ENCODE measurements around the gene RICTOR. TPM values are rescaled to one million over a fixed set of nuclear protein-coding genes. Genes with fewer than 3 reads are reported as not detected.

RICTOR gene
- total RNA-seq, 1 experiment from 2014 or later, result 22.4 TPM

DNA sequence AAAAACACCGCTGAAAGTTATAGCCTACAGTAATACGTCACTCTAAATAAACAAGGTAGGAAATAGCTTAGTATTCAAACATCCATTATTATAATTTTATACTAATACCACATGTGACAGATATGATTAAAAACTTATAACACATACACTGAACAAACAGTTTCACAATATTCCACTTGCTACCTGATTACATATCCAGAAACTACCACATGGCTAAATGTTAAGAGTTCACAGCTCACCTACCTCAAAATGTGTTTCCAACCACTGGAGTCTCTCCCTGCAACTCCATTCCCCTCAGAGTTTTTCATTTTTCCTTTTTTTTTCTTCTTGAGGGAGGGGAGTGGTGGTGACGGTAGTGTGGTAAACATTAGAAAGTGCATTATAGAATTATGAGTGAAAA lies 12.1 kb downstream of the RICTOR start:
- Mint-ChIP-seq H3K36me3 (peaks cover 24% of the 10 kb centered on the region), H3K4me1 (peaks cover 39% of the 10 kb centered on the region), H3K27me3 (ENCODE audit: low read depth) (no peaks in the 10 kb centered on the region; the same call in 1 of the 2 replicates), H3K27ac (no peak overlapping the region), H3K4me3 (no peak overlapping the region), H3K9me3 (peaks cover 17% of the 10 kb centered on the region)
- DNase-seq (ENCODE audit: low spot score), result no peak
- CTCF ChIA-PET, result no interaction called here
- POLR2A ChIA-PET, result no interaction called here
- TF ChIP-seq SMAD4 (CRISPR knock-in tag; IDR thresholded peaks at IDR 0.05) (no peak), ZNF396 (CRISPR knock-in tag; IDR thresholded peaks at IDR 0.05; ENCODE audit: borderline replicate concordance) (no peak), NR2C2 (CRISPR knock-in tag; IDR thresholded peaks at IDR 0.05) (no peak), HMGA2 (CRISPR knock-in tag; IDR thresholded peaks at IDR 0.05) (no peak), JAZF1 (CRISPR knock-in tag; IDR thresholded peaks at IDR 0.05) (no peak)
- TF ChIP-seq, protein P1, sequence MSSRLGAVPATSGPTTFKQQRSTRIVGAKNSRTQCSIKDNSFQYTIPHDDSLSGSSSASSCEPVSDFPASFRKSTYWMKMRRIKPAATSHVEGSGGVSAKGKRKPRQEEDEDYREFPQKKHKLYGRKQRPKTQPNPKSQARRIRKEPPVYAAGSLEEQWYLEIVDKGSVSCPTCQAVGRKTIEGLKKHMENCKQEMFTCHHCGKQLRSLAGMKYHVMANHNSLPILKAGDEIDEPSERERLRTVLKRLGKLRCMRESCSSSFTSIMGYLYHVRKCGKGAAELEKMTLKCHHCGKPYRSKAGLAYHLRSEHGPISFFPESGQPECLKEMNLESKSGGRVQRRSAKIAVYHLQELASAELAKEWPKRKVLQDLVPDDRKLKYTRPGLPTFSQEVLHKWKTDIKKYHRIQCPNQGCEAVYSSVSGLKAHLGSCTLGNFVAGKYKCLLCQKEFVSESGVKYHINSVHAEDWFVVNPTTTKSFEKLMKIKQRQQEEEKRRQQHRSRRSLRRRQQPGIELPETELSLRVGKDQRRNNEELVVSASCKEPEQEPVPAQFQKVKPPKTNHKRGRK (CRISPR knock-in tag; IDR thresholded peaks at IDR 0.05; ENCODE audit: borderline replicate concordance), result no peak
- TF ChIP-seq, protein P2, sequence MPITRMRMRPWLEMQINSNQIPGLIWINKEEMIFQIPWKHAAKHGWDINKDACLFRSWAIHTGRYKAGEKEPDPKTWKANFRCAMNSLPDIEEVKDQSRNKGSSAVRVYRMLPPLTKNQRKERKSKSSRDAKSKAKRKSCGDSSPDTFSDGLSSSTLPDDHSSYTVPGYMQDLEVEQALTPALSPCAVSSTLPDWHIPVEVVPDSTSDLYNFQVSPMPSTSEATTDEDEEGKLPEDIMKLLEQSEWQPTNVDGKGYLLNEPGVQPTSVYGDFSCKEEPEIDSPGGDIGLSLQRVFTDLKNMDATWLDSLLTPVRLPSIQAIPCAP (CRISPR knock-in tag; IDR thresholded peaks at IDR 0.05), result no peak
- TF ChIP-seq, protein P3, sequence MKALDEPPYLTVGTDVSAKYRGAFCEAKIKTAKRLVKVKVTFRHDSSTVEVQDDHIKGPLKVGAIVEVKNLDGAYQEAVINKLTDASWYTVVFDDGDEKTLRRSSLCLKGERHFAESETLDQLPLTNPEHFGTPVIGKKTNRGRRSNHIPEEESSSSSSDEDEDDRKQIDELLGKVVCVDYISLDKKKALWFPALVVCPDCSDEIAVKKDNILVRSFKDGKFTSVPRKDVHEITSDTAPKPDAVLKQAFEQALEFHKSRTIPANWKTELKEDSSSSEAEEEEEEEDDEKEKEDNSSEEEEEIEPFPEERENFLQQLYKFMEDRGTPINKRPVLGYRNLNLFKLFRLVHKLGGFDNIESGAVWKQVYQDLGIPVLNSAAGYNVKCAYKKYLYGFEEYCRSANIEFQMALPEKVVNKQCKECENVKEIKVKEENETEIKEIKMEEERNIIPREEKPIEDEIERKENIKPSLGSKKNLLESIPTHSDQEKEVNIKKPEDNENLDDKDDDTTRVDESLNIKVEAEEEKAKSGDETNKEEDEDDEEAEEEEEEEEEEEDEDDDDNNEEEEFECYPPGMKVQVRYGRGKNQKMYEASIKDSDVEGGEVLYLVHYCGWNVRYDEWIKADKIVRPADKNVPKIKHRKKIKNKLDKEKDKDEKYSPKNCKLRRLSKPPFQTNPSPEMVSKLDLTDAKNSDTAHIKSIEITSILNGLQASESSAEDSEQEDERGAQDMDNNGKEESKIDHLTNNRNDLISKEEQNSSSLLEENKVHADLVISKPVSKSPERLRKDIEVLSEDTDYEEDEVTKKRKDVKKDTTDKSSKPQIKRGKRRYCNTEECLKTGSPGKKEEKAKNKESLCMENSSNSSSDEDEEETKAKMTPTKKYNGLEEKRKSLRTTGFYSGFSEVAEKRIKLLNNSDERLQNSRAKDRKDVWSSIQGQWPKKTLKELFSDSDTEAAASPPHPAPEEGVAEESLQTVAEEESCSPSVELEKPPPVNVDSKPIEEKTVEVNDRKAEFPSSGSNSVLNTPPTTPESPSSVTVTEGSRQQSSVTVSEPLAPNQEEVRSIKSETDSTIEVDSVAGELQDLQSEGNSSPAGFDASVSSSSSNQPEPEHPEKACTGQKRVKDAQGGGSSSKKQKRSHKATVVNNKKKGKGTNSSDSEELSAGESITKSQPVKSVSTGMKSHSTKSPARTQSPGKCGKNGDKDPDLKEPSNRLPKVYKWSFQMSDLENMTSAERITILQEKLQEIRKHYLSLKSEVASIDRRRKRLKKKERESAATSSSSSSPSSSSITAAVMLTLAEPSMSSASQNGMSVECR (CRISPR knock-in tag; IDR thresholded peaks at IDR 0.05; ENCODE audit: borderline replicate concordance), result no peak
- no peak for ATAC-seq

DNA sequence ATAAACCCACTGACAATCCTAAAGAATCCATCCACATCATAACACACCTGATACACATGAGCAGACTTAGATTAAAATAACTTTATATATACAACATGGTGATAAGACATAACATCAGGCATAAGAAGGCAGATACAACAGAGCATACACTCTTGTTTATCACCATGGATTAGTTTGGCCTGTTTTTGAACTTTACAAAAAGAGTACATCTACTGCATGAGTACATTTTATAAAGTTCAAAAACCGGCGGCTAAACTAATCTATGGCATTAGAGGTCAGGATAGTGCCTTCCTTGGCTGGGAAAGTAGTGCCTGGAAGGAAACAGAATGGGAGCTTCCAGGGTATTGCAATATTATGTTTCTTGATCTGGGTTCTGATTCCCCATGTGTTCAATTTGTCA lies 15.1 kb downstream of the RICTOR start:
- TF ChIP-seq KAT7 (CRISPR knock-in tag; IDR thresholded peaks at IDR 0.05; ENCODE audit: borderline replicate concordance) (no peak), PRRX2 (CRISPR knock-in tag; IDR thresholded peaks at IDR 0.05) (no peak), ZBTB21 (CRISPR knock-in tag; IDR thresholded peaks at IDR 0.05; ENCODE audit: borderline replicate concordance) (no peak), ESRRA (CRISPR knock-in tag; IDR thresholded peaks at IDR 0.05; ENCODE audit: borderline replicate concordance) (no peak), RORB (CRISPR knock-in tag; IDR thresholded peaks at IDR 0.05) (no peak), NFATC4 (CRISPR knock-in tag; IDR thresholded peaks at IDR 0.05) (no peak)
- TF ChIP-seq, protein P4, sequence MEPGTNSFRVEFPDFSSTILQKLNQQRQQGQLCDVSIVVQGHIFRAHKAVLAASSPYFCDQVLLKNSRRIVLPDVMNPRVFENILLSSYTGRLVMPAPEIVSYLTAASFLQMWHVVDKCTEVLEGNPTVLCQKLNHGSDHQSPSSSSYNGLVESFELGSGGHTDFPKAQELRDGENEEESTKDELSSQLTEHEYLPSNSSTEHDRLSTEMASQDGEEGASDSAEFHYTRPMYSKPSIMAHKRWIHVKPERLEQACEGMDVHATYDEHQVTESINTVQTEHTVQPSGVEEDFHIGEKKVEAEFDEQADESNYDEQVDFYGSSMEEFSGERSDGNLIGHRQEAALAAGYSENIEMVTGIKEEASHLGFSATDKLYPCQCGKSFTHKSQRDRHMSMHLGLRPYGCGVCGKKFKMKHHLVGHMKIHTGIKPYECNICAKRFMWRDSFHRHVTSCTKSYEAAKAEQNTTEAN (CRISPR knock-in tag; IDR thresholded peaks at IDR 0.05), result no peak
- no peak overlapping the region for H3K27ac Mint-ChIP-seq
- no peak overlapping the region for H3K4me3 Mint-ChIP-seq
- no peaks in the 10 kb centered on the region for H3K36me3 Mint-ChIP-seq
- H3K27me3 Mint-ChIP-seq (ENCODE audit: low read depth), result no peaks in the 10 kb centered on the region
- H3K9me3 Mint-ChIP-seq, result no peaks in the 10 kb centered on the region
- ATAC-seq (no peak), DNase-seq (ENCODE audit: low spot score) (no peak)
- ChIA-PET CTCF (no interaction called here), POLR2A (no interaction called here)
- H3K4me1 Mint-ChIP-seq, result peaks cover 37% of the 10 kb centered on the region
